HG03139 (cell line): ENCODE measurements around the gene RAB3IL1.

Source experiments
- ATAC-seq: cut with Tn5 transposase; IDR thresholded peaks from one replicate; pipeline ENCODE4 v1.9.1; 2021; ENCODE audit not compliant: unreplicated experiment

Gene RAB3IL1

GRCh38 chr11:61848631-61849030 lies 68.7 kb downstream of the RAB3IL1 start:
- ATAC-seq = no peak

DNA sequence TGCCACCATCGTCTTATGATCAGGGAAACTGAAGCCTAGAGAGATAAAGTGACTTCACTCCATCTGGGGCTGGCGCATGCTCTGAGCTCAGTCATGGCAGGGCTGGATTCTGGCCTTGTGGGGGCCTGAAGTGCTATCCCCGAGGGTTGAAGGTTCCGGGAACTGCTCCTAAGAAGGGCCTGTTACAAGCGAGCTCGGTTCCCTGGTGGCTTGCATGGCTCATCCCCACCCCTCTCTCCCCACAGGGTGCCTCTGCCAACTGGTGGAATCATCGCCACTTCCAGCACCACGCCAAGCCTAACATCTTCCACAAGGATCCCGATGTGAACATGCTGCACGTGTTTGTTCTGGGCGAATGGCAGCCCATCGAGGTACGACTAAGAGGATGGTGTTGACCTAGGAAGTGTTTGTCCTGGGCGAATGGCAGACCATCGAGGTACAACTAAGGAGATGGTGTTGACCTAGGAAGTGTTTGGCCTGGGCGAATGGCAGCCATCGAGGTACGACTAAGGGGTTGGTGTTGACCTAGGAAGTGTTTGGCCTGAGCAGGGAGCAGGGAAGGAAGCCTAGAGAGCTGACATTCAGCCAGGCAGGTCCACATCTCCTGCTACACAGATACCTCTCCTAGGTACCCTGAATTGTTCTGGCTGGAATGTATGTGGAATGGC lies 69.3 kb downstream of the RAB3IL1 start:
- ATAC-seq = no peak
